Activated CD4-positive, alpha-beta T cell treated with anti-CD3 and anti-CD28 coated beads for 24 hours (primary cell): ENCODE measurements around the gene COX10.
A peak's percentile ranks its signal among the peaks of the same experiment; 100 is the strongest.
"Not testable (repeated sequence)": the region's sequence is repeated elsewhere in the genome, so short reads cannot be mapped to it uniquely, and the experiment has no call there.

ENCODE experiments used
- DNase-seq, 2 donors: peaks; one replicate each; pipeline ENCODE4 v3.0.0-alpha.2; 2020; ENCODE audit warnings: low read depth in 2 of 2

Gene COX10

DNA sequence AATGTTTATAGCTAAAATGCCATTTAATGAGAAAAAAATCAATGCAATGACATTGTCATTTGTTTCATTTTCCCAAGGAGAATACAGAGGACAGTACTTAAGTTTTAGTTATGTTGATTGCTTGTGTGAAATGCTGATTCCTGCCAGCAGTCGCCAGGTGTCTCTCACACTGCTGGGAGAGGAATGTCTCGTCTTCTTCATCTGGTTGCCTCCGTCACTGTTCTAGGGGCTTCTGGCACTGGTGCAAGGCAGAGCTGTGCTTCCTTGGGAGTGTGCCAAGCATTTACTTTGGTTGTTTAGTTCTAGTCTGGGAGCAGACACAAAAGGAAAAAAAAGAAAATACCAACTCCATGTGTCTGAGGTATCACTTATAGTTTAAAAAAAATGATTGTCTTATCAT is 107.7 kb downstream of the COX10 start:
- DNase-seq: not testable (repeated sequence)

DNA sequence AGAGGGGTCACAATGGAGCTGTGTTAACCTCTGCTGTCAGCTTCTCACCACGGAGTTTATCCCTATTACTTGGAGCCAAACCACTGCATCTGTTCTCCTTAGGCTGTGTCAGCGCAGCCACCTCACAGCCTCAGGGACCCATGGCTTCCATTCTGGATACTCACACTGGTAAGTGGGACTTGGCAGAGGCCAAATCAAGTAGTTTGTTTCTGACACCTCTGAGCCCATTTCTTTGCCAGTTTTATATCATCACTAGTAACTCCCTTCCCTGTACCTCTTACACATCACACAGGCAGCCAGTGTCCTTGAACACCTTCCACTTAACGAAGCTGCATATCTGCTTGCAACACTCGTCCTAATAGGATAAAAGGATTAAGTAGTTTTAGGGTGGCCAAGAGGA is 108.5 kb downstream of the COX10 start:
- DNase-seq: not testable (repeated sequence)

- DNase-seq: not testable (repeated sequence)
Observed at GRCh38 chr17:14179951-14180350, 110.6 kb downstream of the COX10 start.

DNA sequence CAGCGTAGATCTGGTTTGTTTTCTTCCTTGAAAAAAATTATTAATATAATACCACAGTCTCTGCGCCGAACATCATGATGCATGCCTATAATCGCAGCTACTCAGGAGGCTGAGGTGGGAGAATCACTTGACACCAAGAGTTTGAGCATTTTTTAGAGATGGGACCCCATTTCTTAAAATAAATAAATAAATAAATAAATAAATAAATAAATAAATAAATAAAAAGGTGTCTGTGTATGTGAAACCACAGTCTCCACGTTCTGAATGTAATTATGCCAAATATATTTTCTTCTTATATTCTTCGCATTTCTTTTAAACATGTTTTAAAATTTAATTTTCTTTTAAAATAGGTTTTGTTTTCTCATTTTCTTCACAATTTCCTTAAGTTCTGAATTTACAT is 112.8 kb downstream of the COX10 start:
- not testable (repeated sequence) for DNase-seq

DNA sequence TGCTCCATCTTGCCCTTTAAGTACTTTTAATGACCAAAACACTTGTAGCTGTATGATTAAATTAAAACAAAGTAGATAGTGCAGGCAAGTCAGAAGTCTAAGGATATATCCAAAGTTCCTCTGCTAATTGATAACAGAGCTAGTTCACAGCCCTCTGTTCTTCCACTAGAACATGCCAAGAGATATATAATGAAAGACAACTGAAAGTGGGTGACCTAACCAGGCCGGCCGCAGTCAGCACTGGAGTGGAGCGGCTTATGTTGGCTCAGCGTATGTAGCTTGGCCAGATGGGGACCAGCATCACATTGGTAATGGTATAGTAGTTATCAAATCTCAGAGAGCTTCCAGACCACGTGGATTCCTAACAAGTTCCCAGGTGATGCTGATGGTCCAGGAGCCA is 115.2 kb downstream of the COX10 start:
- DNase-seq: not testable (repeated sequence)

DNA sequence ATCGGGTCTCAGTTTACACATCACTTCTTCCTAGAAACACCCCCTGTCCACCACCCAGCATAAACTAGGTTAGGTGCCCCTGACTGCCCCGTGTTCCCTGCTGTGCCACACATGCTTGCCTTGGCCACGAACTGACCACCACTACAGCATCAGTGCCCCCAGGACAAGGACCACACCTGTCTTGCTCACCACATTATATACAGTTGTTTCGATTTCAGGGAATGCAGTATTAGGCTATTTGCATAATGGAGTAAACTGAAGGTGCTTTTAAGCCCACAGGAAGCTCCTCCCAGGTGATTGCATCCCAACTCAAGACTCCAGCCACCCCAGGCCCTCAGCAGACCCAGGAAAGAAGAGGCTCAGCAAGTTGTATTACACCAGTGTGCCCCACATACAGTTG is 117.1 kb downstream of the COX10 start:
- not testable (repeated sequence) for DNase-seq

- DNase-seq: not testable (repeated sequence)
Observed at GRCh38 chr17:14190774-14191173, 121.5 kb downstream of the COX10 start.

GRCh38 chr17:14191469-14191868 is 122.2 kb downstream of the COX10 start:
- DNase-seq: not testable (repeated sequence)

GRCh38 chr17:14192039-14192438 is 122.7 kb downstream of the COX10 start:
- DNase-seq: not testable (repeated sequence)

GRCh38 chr17:14192636-14193344 is 123.5 kb downstream of the COX10 start:
- not testable (repeated sequence) for DNase-seq

DNA sequence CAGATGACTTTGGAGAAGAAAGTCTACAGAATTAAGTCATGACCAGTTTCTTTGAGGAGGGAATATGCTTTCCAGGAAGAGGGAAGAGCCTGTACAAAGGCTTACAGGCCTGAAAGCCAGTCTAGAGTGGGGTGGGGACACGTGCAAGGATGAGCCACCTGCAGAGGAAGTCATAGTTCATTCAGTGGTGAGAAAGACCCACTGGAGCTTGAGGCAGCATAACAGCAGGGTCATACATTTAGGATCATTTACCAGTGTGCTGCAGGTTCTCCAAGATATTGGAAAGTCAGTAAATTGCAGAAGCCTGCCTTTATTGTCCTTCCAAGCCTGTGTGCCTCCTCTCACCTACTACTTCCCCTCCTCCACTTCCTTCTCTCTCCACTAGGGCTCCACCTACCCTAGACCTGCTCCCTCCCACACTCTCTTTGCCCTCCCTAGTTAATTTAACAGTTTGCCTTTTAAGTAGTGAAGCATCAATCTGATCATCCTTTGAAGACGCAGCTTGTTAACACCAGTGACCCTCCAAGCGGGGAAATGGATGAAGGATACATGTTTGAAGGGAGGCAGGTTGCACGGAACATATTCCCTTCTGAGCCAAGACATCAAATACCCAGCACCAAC is 127.2 kb downstream of the COX10 start:
- DNase-seq: no peak

- no peak for DNase-seq
Observed at GRCh38 chr17:14197057-14197456, 127.8 kb downstream of the COX10 start.

GRCh38 chr17:14197586-14197985 is 128.3 kb downstream of the COX10 start:
- peak in 1 of 2 donors; percentile 47 for DNase-seq

- DNase-seq: no peak
Observed at GRCh38 chr17:14198013-14198412, 128.7 kb downstream of the COX10 start.

DNA sequence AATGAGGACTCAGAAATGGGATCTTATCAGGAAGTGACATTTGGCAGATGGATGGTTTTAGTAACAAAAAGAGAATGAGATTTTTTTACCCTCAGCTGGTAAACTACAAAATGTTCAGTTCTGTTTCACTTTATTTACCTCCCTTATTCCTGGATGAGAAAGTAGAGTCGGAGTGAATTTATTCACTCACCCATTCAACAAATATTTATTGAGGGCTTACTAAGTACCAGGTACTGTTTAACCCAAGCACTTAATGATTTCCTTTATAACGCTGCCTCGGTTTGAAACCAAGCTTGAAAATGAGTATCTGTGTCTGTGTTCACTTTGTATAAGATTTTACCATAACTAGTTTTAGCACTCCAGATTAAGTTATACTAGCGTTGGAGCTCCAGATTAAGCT is 129.3 kb downstream of the COX10 start:
- DNase-seq: no peak

DNA sequence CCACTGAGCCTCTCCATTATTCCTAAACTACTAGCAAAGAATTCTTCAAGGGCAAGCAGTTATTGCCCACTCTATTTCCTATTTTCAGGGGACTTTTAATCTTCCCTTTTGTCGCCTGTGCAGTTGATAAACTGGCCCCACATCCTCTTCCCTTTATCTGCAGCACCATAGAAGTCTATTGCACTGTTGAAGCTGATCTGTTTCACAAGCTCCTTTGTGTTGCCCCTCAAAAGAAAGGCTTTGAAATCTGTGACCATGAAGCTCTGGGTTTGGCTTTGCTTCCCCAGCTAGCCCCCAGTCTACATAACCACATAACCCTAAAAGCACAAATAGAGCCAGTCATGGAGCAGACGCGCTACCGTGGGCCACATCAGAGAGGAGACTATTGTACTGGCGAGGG is 130.3 kb downstream of the COX10 start:
- no peak for DNase-seq

DNA sequence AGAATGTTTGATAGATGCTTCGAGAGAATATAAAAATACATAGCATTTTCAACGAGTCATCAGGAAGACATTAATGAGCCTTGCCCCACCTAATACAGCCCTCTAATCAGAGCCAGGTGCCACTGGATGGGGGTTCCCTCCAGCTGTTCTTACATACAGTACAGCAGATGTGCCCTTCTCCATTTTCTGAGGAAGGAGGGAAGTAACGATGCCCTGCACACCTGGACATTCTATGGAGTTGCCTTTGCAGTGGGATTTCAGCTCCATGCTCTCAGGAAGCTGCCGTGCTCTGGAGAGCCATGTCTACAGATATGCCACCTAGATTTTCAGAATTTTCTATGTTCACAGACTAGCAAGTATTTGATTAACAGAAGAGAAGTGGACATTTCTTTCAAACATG is 131.1 kb downstream of the COX10 start:
- no peak for DNase-seq

GRCh38 chr17:14201021-14201987 is 132.0 kb downstream of the COX10 start:
- no peak for DNase-seq

DNA sequence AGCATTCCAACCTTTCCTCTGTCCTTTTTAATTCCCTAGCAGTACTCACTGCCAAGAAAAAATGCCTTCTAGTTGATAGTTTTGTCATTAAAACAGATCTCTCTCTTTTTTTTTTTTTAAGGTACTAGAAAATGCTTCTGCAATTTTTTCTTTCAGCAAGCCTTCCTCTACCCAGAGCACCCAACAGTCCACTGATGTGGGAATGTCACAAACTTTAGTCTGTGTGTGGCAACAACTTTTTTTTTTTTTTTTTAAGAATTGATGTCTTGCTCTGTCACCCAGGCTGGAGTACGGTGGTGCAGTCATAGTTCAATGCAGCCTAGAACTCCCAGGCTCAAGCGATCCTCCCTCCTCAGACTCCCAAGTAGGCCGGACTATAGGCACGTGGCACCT is 132.7 kb downstream of the COX10 start:
- no peak for DNase-seq

GRCh38 chr17:14202388-14203166 is 133.3 kb downstream of the COX10 start:
- no peak for DNase-seq

GRCh38 chr17:14203388-14203787 is 134.1 kb downstream of the COX10 start:
- DNase-seq: no peak

DNA sequence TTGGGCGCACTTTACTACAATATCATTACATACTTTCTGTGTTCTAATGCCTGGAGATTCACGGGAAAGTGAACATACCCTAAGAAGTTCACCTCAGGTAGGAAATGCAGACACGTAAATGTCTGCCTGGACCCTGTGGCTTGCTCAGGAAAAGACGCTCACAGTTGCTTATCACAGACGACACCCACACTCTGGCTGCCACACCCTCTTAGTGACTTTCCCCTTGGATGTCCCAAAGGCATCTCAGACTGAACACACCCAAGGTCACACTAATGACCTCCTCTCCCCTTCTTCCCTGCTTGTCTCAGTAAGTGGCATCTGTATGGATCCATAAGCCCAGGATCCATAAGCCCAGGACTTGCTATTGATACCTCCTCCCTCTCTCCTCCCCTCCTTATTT is 134.8 kb downstream of the COX10 start:
- DNase-seq: no peak
